Choroid plexus epithelial cell (primary cell): ENCODE measurements around the gene FOXP1.
"Not testable (repeated sequence)": the region's sequence is repeated elsewhere in the genome, so short reads cannot be mapped to it uniquely, and the experiment has no call there.

ENCODE experiments used
- DNase-seq: peaks from one replicate; pipeline ENCODE4 v3.0.0-alpha.2; 2010; ENCODE audit warnings: low read depth
- H3K4me3 ChIP-seq: 2 replicates; pipeline ENCODE4 v1.5.1; 2011; ENCODE audit warnings: low read depth, mild to moderate bottlenecking, control low read depth, low read length, moderate library complexity
- CTCF ChIP-seq: conservative IDR thresholded peaks from 2 replicates; pipeline ENCODE4 v1.5.1; 2011; ENCODE audit warnings: low read depth, mild to moderate bottlenecking, control low read depth, inconsistent platforms, low read length, moderate library complexity

The FOXP1 gene

DNA sequence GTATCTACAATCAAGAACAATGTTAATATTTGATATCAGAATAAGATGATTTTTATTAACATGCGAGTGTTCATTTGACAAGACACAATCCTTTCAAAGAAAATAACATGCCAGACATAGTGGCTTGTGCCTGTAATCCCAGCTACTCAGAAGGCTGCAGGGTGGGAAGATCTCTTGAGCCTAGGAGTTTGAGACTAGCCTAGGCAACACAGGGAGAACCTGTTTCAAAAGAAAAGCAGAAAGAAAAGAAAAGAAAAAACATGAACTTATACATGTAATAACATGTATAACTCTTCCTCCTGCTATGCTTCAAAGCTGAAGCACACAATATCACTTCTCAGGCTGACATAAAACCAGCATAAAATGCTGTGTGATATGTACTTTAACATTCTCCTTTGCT is 253.7 kb downstream of the FOXP1 start:
- H3K4me3 ChIP-seq: no peak overlapping the region
- DNase-seq: no peak
- TF ChIP-seq CTCF: no peak

GRCh38 chr3:71328926-71329325 is 254.6 kb downstream of the FOXP1 start:
- DNase-seq: no peak
- no peak overlapping the region for H3K4me3 ChIP-seq
- TF ChIP-seq CTCF: no peak

DNA sequence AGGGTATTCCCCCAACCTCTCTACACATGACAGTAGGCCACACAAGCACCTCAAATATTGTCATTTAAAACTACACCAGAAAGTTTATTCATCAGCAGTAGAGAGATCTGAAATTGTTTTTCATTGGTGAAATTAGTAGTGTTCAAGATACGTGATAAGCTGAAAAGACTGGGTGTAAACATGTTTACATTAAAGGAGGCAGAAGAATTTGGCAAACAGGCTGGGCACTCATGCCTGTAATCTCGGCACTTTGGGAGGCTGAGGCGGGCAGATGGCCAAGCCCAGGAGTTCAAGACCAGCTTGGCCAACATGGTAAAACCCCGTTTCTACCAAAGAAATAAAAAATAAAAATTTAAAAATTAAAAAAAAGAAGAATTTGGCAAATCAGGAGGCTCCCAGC is 255.6 kb downstream of the FOXP1 start:
- no peak for TF ChIP-seq CTCF
- DNase-seq: no peak
- no peak overlapping the region for H3K4me3 ChIP-seq

GRCh38 chr3:71325715-71326114 is 257.8 kb downstream of the FOXP1 start:
- TF ChIP-seq CTCF: no peak
- no peak overlapping the region for H3K4me3 ChIP-seq
- DNase-seq: no peak

GRCh38 chr3:71324224-71324623 is 259.3 kb downstream of the FOXP1 start:
- not testable (repeated sequence) for DNase-seq, H3K4me3 ChIP-seq

DNA sequence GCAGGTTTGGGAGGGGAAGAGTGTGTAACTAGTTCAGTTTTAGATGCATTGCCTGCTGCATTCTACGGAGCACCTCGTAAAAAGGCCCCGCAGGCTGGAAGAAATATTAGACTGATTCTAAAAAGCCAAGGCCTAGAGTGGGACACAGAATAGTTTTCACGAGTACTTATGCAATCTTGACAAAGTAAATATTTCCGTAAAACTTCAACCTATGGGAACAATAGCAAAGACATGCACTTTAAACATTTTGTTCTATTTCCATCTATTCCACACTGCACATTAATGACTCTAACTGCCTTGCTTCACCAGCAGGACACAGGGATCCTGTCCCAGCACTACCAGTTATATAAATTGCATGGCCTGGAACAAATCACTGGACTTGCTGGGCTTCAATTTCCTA is 260.0 kb downstream of the FOXP1 start:
- no peak overlapping the region for H3K4me3 ChIP-seq
- no peak for TF ChIP-seq CTCF
- DNase-seq: no peak

- DNase-seq: no peak
- TF ChIP-seq CTCF: no peak
- no peak overlapping the region for H3K4me3 ChIP-seq
These were observed 261.4 kb downstream of the FOXP1 start for GRCh38 chr3:71322154-71322553.

GRCh38 chr3:71319771-71320170 is 263.8 kb downstream of the FOXP1 start:
- DNase-seq: no peak
- H3K4me3 ChIP-seq: no peak overlapping the region
- no peak for TF ChIP-seq CTCF
